Gastrocnemius medialis (tissue), 4 donors: ENCODE data around the gene BCL2.

Experiments
- CTCF ChIP-seq, 5 experiments: fragments of 450-650 bp in 3 of 5; fragments of 200-600 bp in 2 of 5; sonication (generic) in 2 of 5; IDR thresholded peaks in 4 of 5; conservative IDR thresholded peaks in 1 of 5; 1 replicate in 4 of 5; 2 replicates in 1 of 5; pipeline ENCODE4 v1.5.1; 2016 to 2019; ENCODE audit warnings: antibody characterized with exemption in 5 of 5, mild to moderate bottlenecking in 3 of 5, moderate library complexity in 3 of 5
- POLR2A ChIP-seq, 2 donors: fragments of 450-650 bp; IDR thresholded peaks; one replicate each; pipeline ENCODE4 v1.6.1; 2017; ENCODE audit warnings: antibody characterized with exemption in 2 of 2, mild to moderate bottlenecking in 2 of 2, moderate library complexity in 2 of 2

GRCh38 chr18:63344263-63344662 lies 24.7 kb upstream of the BCL2 start:
- TF ChIP-seq CTCF (IDR thresholded peaks at IDR 0.05 in 4 of 5, conservative IDR thresholded peaks at IDR 0.05 in 1 of 5) (no peak), POLR2A (IDR thresholded peaks at IDR 0.05) (no peak)
